CD4-positive, alpha-beta memory T cell (primary cell): ENCODE measurements around the gene CDH13. TPM values are rescaled to one million over a fixed set of nuclear protein-coding genes. Genes with fewer than 3 reads are reported as not detected.

Source experiments
- CTCF ChIA-PET: fragments of 350-600 bp; sonication (Branson Sonifier 250); formaldehyde crosslinking; loops from one replicate; lab custom pipeline; 2021; ENCODE audit warnings: inconsistent platforms; ENCODE audit not compliant: partially characterized antibody; lab: Charles Lee
- POLR2A ChIA-PET: fragments of 350-600 bp; sonication (Branson Sonifier 250); formaldehyde crosslinking; loops from one replicate; lab custom pipeline; 2021; ENCODE audit not compliant: partially characterized antibody; lab: Charles Lee
- DNase-seq, 5 donors: peaks; one replicate each; pipeline versions ENCODE4 v3.0.0 to v3.0.0-alpha.2; 2020 to 2022; ENCODE audit warnings: mixed read lengths in 1 of 5
- H3K27ac ChIP-seq: one replicate; pipeline ENCODE4 v1.7.0; 2013; ENCODE audit warnings: low read depth, low read length
- H3K27me3 ChIP-seq: 2 replicates; pipeline ENCODE4 v1.7.0; 2013; ENCODE audit warnings: mild to moderate bottlenecking, low read length, moderate library complexity; ENCODE audit not compliant: insufficient read depth
- H3K36me3 ChIP-seq: 2 replicates; pipeline ENCODE4 v1.7.0; 2013; ENCODE audit warnings: mild to moderate bottlenecking, low read length, moderate library complexity; ENCODE audit not compliant: insufficient read depth
- H3K4me1 ChIP-seq: 2 replicates; pipeline ENCODE4 v1.7.0; 2013; ENCODE audit warnings: mild to moderate bottlenecking, low read length, moderate library complexity; ENCODE audit not compliant: insufficient read depth
- H3K4me3 ChIP-seq, 2 donors: one replicate each; pipeline ENCODE4 v1.7.0; 2013; ENCODE audit warnings: low read length in 2 of 2, mild to moderate bottlenecking in 1 of 2
- H3K9me3 ChIP-seq, 2 donors: one replicate each; pipeline ENCODE4 v1.7.0; 2013; ENCODE audit warnings: low read length in 2 of 2, control low read depth in 1 of 2; ENCODE audit not compliant: control insufficient read depth in 1 of 2
- H3K27ac Mint-ChIP-seq, 7 donors: one replicate each; pipeline ENCODE4 v1.8.0; 2020 to 2021; ENCODE audit warnings: mixed read lengths in 7 of 7, mild to moderate bottlenecking in 6 of 7, inconsistent platforms in 3 of 7, moderate library complexity in 3 of 7
- H3K27me3 Mint-ChIP-seq, 2 donors: one replicate each; pipeline ENCODE4 v1.8.0; 2020 to 2021; ENCODE audit warnings: mixed read lengths in 2 of 2
- H3K36me3 Mint-ChIP-seq, 2 donors: one replicate each; pipeline ENCODE4 v1.8.0; 2020 to 2021; ENCODE audit warnings: mixed read lengths in 2 of 2, inconsistent platforms in 1 of 2, mild to moderate bottlenecking in 1 of 2
- H3K4me1 Mint-ChIP-seq, 4 donors: one replicate each; pipeline ENCODE4 v1.8.0; 2020 to 2021; ENCODE audit warnings: mixed read lengths in 4 of 4, mild to moderate bottlenecking in 1 of 4
- H3K4me3 Mint-ChIP-seq, 8 donors: one replicate each; pipeline ENCODE4 v1.8.0; 2020 to 2021; ENCODE audit warnings: mixed read lengths in 8 of 8, mild to moderate bottlenecking in 7 of 8, moderate library complexity in 6 of 8, inconsistent platforms in 3 of 8
- H3K9me3 Mint-ChIP-seq, 8 donors: one replicate each; pipeline ENCODE4 v1.8.0; 2020 to 2021; ENCODE audit warnings: mixed read lengths in 8 of 8, mild to moderate bottlenecking in 5 of 8, inconsistent platforms in 3 of 8, moderate library complexity in 1 of 8
- intact Hi-C: fragments of 100-400 bp; cut with micrococcal nuclease; formaldehyde crosslinking; loops from one replicate; pipeline ENCODE4 v1.15.1; 2023
- polyA plus RNA-seq, 2 donors: library from polyadenylated mRNA; unstranded; fragments of 300-500 nt; fragmentation: Illumina TruSeq; gene quantifications; one replicate each; pipeline ENCODE4 v1.2.3, GENCODE V29; 2021
- total RNA-seq, 2 experiments: library from RNA; stranded (reverse); gene quantifications; one replicate each; pipeline ENCODE4 v1.2.3, GENCODE V29; 2021

CDH13 gene
- total and polyA plus RNA-seq, 4 experiments from 2014 or later: not detected

DNA sequence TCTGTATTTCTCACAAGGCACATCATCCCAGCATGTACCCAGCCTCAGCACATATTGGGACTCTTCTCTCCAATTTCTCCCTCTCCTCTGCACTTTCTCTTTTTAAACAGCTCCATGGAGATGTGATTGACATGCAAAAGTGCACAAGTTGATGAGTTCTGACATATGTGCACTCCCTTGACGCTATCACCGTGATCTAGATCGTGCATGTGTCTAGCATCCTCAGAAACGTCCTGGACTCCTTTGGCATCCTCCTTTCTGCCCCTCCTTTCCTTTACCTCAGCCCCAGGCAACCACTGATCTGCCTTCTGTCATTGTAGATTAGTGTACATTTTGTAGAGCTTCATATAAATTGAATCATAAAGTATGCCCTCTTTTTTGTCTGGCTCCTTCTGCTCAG is 1073.0 kb downstream of the CDH13 start:
- no peak for DNase-seq
- Mint-ChIP-seq H3K9me3 (peaks cover 0 to 5% (median 3%) of the 10 kb centered on the region in 8 donors), H3K4me3 (no peak overlapping the region), H3K36me3 (no peaks in the 10 kb centered on the region), H3K27me3 (peaks cover 4 to 9% of the 10 kb centered on the region in 2 donors), H3K4me1 (no peaks in the 10 kb centered on the region), H3K27ac (peak overlapping the region in 1 of 7 donors; percentile 13)
- Histone ChIP-seq H3K4me3 (no peak overlapping the region), H3K27ac (no peak overlapping the region), H3K9me3 (no peaks in the 10 kb centered on the region), H3K36me3 (no peaks in the 10 kb centered on the region), H3K4me1 (no peaks in the 10 kb centered on the region), H3K27me3 (no peaks in the 10 kb centered on the region)
- intact Hi-C loops: no loop called here
- POLR2A ChIA-PET: no interaction called here
- CTCF ChIA-PET: no interaction called here

DNA sequence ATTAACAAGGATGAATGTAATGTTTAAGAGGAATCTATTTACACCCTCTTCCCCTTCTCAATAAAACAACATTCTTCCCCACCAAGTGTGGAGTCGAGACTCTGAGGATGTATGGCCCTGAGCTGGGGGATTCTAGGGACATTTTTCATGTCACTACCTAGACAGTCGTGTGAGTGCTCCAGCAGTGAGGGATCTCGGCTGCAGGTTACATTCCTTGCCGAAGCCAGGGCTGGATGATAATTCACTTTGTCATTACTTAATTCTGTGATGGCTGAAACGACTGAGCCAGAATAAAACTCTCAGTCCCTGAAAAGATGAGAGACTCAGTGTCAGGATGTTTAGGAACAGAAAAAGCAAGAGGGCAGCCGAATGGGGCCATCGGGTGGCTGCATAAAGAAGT is 1074.1 kb downstream of the CDH13 start:
- Mint-ChIP-seq H3K27me3 (peaks cover 4 to 8% of the 10 kb centered on the region in 2 donors), H3K36me3 (no peaks in the 10 kb centered on the region), H3K4me3 (no peak overlapping the region), H3K4me1 (no peaks in the 10 kb centered on the region), H3K9me3 (peaks cover 0 to 5% (median 3%) of the 10 kb centered on the region in 8 donors), H3K27ac (no peak overlapping the region)
- Histone ChIP-seq H3K4me3 (no peak overlapping the region), H3K36me3 (no peaks in the 10 kb centered on the region), H3K9me3 (no peaks in the 10 kb centered on the region), H3K27ac (no peak overlapping the region), H3K4me1 (no peaks in the 10 kb centered on the region), H3K27me3 (no peaks in the 10 kb centered on the region)
- intact Hi-C loops: no loop called here
- DNase-seq: no peak
- ChIA-PET POLR2A (no interaction called here), CTCF (no interaction called here)

GRCh38 chr16:83701494-83701893 is 1074.7 kb downstream of the CDH13 start:
- no peaks in the 10 kb centered on the region for H3K36me3 ChIP-seq
- no peak overlapping the region for H3K27ac ChIP-seq
- H3K27ac Mint-ChIP-seq: no peak overlapping the region
- intact Hi-C loops: no loop called here
- peaks cover 0 to 5% (median 3%) of the 10 kb centered on the region in 8 donors for H3K9me3 Mint-ChIP-seq
- H3K27me3 Mint-ChIP-seq: peaks cover 5 to 8% of the 10 kb centered on the region in 2 donors
- no peaks in the 10 kb centered on the region for H3K36me3 Mint-ChIP-seq
- peak in 1 of 5 donors; percentile 1 for DNase-seq
- no peaks in the 10 kb centered on the region for H3K4me1 ChIP-seq
- H3K4me1 Mint-ChIP-seq: no peaks in the 10 kb centered on the region
- CTCF ChIA-PET: no interaction called here
- H3K4me3 Mint-ChIP-seq: no peak overlapping the region
- H3K4me3 ChIP-seq: no peak overlapping the region
- POLR2A ChIA-PET: no interaction called here
- H3K9me3 ChIP-seq: no peaks in the 10 kb centered on the region
- no peaks in the 10 kb centered on the region for H3K27me3 ChIP-seq

- no peak overlapping the region for H3K4me3 ChIP-seq
- H3K36me3 Mint-ChIP-seq: no peaks in the 10 kb centered on the region
- H3K9me3 ChIP-seq: no peaks in the 10 kb centered on the region
- peaks cover 0 to 9% (median 3%) of the 10 kb centered on the region in 8 donors for H3K9me3 Mint-ChIP-seq
- H3K4me3 Mint-ChIP-seq: no peak overlapping the region
- no peak for DNase-seq
- H3K27me3 ChIP-seq: no peaks in the 10 kb centered on the region
- intact Hi-C loops: no loop called here
- no peak overlapping the region for H3K27ac ChIP-seq
- CTCF ChIA-PET: no interaction called here
- H3K4me1 Mint-ChIP-seq: no peaks in the 10 kb centered on the region
- H3K36me3 ChIP-seq: no peaks in the 10 kb centered on the region
- H3K4me1 ChIP-seq: no peaks in the 10 kb centered on the region
- POLR2A ChIA-PET: no interaction called here
- H3K27ac Mint-ChIP-seq: no peak overlapping the region
- H3K27me3 Mint-ChIP-seq: peaks cover 4 to 9% of the 10 kb centered on the region in 2 donors
Measured at GRCh38 chr16:83704656-83705055, 1077.9 kb downstream of the CDH13 start.

GRCh38 chr16:83705856-83706255 is 1079.1 kb downstream of the CDH13 start:
- DNase-seq: no peak
- no peaks in the 10 kb centered on the region for H3K4me1 Mint-ChIP-seq
- POLR2A ChIA-PET: no interaction called here

GRCh38 chr16:83706394-83706793 is 1079.6 kb downstream of the CDH13 start:
- Mint-ChIP-seq H3K36me3 (no peaks in the 10 kb centered on the region), H3K4me3 (no peak overlapping the region), H3K27ac (no peak overlapping the region), H3K27me3 (peaks cover 2 to 6% of the 10 kb centered on the region in 2 donors), H3K4me1 (no peaks in the 10 kb centered on the region), H3K9me3 (peaks cover 0 to 9% (median 2%) of the 10 kb centered on the region in 8 donors)
- Histone ChIP-seq H3K36me3 (no peaks in the 10 kb centered on the region), H3K9me3 (no peaks in the 10 kb centered on the region), H3K27me3 (no peaks in the 10 kb centered on the region), H3K4me1 (no peaks in the 10 kb centered on the region), H3K27ac (no peak overlapping the region), H3K4me3 (no peak overlapping the region)
- CTCF ChIA-PET: no interaction called here
- no peak for DNase-seq
- intact Hi-C loops: no loop called here
- POLR2A ChIA-PET: no interaction called here

More at GRCh38 chr16:83705856-83706255, 1079.1 kb downstream of the CDH13 start:
- H3K36me3 ChIP-seq: no peaks in the 10 kb centered on the region
- Mint-ChIP-seq H3K9me3 (peaks cover 0 to 9% (median 2%) of the 10 kb centered on the region in 8 donors), H3K4me3 (no peak overlapping the region), H3K36me3 (no peaks in the 10 kb centered on the region), H3K27ac (no peak overlapping the region), H3K27me3 (peaks cover 2 to 6% of the 10 kb centered on the region in 2 donors)
- no peaks in the 10 kb centered on the region for H3K9me3 ChIP-seq
- no peak overlapping the region for H3K4me3 ChIP-seq
- intact Hi-C loops: no loop called here
- no peaks in the 10 kb centered on the region for H3K4me1 ChIP-seq
- no peaks in the 10 kb centered on the region for H3K27me3 ChIP-seq
- CTCF ChIA-PET: no interaction called here
- H3K27ac ChIP-seq: no peak overlapping the region

DNA sequence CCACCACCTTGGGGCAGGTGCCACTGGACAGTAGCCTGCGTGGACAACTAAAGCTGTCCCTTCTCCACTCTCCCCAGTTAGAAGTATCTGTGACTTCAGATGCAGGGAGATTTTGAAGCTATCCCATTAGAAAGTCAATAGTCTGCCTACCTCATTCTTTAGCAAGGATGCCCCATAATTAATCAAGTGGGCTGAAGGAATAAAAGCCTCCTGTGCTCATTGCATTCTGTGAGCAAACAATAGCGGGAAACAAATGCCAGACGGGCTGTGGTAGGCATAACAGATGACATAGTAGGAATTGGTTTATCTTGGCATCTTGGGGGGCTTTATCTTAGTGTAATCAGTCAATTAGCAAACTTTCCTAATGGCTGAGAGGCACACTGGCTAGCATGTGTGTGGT is 1084.3 kb downstream of the CDH13 start:
- Histone ChIP-seq H3K9me3 (no peaks in the 10 kb centered on the region), H3K27me3 (no peaks in the 10 kb centered on the region), H3K36me3 (no peaks in the 10 kb centered on the region), H3K4me1 (no peaks in the 10 kb centered on the region), H3K4me3 (no peak overlapping the region), H3K27ac (no peak overlapping the region)
- Mint-ChIP-seq H3K27ac (no peak overlapping the region), H3K9me3 (peaks cover 0 to 8% (median under 1%) of the 10 kb centered on the region in 8 donors), H3K27me3 (peaks cover 2 to 5% of the 10 kb centered on the region in 2 donors), H3K4me1 (no peaks in the 10 kb centered on the region), H3K4me3 (no peak overlapping the region), H3K36me3 (no peaks in the 10 kb centered on the region)
- POLR2A ChIA-PET: no interaction called here
- no peak for DNase-seq
- intact Hi-C loops: no loop called here
- CTCF ChIA-PET: no interaction called here

- Mint-ChIP-seq H3K36me3 (no peaks in the 10 kb centered on the region), H3K4me3 (no peak overlapping the region), H3K4me1 (no peaks in the 10 kb centered on the region), H3K9me3 (peaks cover 0 to 2% (median 0%) of the 10 kb centered on the region in 8 donors), H3K27ac (no peak overlapping the region), H3K27me3 (no peaks in the 10 kb centered on the region)
- ChIA-PET POLR2A (no interaction called here), CTCF (no interaction called here)
- Histone ChIP-seq H3K27ac (no peak overlapping the region), H3K4me3 (no peak overlapping the region), H3K27me3 (no peaks in the 10 kb centered on the region), H3K9me3 (no peaks in the 10 kb centered on the region), H3K36me3 (no peaks in the 10 kb centered on the region), H3K4me1 (no peaks in the 10 kb centered on the region)
- no peak for DNase-seq
- intact Hi-C loops: no loop called here
Measured at GRCh38 chr16:83713597-83713996, 1086.8 kb downstream of the CDH13 start.
